ENCODE data around the gene NTNG2.

- TF ChIP-seq CTCF (IDR thresholded peaks at IDR 0.05) (no peak), EP300 (IDR thresholded peaks at IDR 0.05; ENCODE audit: low read depth) (no peak), POLR2AphosphoS5 (IDR thresholded peaks at IDR 0.05) (no peak)
Observed at GRCh38 chr9:132146039-132146438, 15.8 kb upstream of the NTNG2 start.

Data from transverse colon (tissue), 4 donors.